SK-MEL-5 (cell line): Measurements from ENCODE around the gene CRYGN. TPM values are rescaled to one million over a fixed set of nuclear protein-coding genes. Genes with fewer than 3 reads are reported as not detected.

ENCODE experiments used
- DNase-seq: peaks from one replicate; pipeline ENCODE4 v3.0.0-alpha.2; 2016; ENCODE audit warnings: low read depth, low spot score
- in situ Hi-C: cut with HindIII; loops from 2 replicates; pipeline ENCODE4 v1.10.0; 2016; ENCODE audit warnings: low sequenced_read_pairs, high pct_unique_total_duplicates, low pct_unique_long_range_greater_than_20kb
- small RNA-seq, 2 experiments: library from RNA; depleted of rRNA; stranded (forward); fragments of <200 nt; gene quantifications; one replicate each; pipeline ENCODE3, GENCODE V24; 2014
- total RNA-seq: library from RNA; depleted of rRNA; stranded (reverse); fragments of >200 nt; shearing (Covaris generic); gene quantifications from 2 replicates; pipeline ENCODE4 v1.2.3, GENCODE V29; 2014; rRNA removed

CRYGN gene
- total RNA-seq, 1 experiment from 2014 or later = not detected

DNA sequence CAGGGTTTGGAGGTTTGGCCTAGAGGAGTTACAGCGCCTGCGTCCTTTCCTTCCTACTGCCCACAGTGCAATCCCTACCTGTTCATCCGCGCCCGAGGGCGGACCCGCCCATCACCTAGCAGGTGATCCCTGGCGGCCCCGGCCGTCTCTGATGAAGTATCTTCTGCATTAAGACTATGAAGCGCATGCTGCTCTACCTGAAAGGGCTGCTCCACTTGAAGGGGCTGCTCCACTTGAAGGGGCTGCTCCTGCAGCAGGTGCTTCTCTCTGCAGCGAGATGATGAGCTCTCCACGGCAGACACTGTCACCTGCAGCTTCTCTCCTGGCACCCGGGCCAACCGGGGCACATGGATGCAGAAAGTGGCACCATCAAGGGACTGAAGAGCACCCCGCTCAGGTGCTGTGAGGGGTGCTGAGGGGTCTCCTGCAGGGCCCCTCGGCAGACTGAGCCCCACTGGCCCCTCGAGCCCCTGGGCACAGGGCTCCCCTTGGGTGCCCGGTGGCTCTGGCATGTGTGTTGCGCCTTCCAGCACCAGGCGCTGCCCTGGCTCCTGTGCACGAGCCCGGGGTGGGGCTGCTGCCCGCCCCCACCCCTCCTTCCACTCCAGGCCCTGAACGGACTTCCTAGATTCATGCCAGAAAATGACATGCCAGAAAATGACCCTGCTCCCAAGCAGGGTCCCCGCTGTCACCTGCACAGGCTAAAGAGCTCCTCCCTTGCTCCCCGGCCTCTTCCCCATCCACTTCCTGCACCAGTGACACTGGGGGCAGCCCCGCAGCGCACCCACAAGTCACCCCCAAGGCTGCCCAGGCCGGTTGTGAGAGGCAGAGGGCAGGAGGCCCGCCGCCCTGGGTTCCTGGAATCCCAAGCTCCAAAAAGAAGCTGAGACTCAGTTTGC is 59.5 kb downstream of the CRYGN start:
- no peak for DNase-seq
- in situ Hi-C loops = no loop called here

DNA sequence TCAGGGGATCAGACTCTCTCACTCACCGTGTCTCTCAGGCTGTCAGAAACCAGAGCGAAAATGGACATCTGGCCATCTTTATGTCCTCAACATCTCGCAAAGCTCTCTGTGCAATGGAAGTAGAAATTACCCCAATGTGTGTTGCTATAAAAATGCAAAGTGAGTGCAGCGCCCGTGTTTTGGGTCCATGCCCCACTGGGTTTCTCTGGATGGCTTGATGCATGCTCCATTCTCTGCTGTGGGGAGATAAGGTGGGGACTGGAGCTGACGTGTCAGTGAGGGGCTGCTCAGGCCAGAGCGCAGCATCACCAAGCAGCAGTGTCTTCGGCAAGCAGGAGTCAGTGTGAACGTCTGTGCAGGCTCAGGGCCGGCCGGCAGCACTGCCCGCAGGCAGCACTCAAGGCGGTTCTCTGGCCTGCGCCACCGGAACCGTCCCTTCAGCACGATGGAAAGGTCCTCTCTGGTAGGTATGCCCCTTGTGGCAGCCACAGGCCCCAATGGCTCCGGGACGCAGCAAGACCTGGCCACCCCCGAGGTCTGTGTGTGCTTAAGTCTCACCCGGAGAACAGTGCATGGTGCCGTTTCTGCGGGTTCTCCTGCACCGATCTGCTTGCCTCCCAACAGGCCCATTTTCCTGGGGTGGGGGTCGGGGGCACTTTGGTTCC is 60.3 kb downstream of the CRYGN start:
- in situ Hi-C loops = no loop called here
- DNase-seq = no peak

DNA sequence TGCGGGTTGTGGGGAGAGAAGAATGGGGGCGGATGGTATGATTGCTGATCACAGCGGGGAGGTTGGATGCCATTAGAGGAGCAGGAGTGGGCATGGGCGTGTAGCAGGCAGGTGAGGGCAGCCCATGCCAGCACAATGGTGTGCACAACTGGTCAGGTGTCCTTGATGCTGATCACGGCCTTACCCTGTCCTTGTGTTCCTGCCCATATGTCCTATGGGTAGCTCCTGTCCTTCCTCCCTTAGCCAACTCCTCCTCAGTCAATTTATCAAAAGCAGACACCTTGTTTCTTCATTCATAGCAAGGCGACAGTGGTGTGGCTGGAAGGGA is 60.8 kb downstream of the CRYGN start:
- no peak for DNase-seq
- in situ Hi-C loops = no loop called here

Small RNA genes lying within 50 kb of the gene (small RNA-seq; reads per million reads assigned to genes)
- gene MIR3907 (0 reads per million in 2 experiments), gene RN7SL76P (0 reads per million in 2 experiments)

Other genes with a start within 250 kb of the CRYGN start
- not detected in 2 replicates for gene H2BK1, start 229.7 kb downstream of the CRYGN start, total RNA-seq
- 93.5 and 94.6 TPM in 2 replicates for gene ABCF2, start 212.9 kb downstream of the CRYGN start, total RNA-seq
- gene CHPF2, start 207.7 kb downstream of the CRYGN start, total RNA-seq = 44.0 and 45.7 TPM in 2 replicates
- gene SMARCD3, start 191.4 kb downstream of the CRYGN start, total RNA-seq = 22.9 and 24.3 TPM in 2 replicates
- gene NUB1, start 98.3 kb downstream of the CRYGN start, total RNA-seq = 73.4 and 80.6 TPM in 2 replicates
- not detected in 2 replicates for gene WDR86, start 30.1 kb downstream of the CRYGN start, total RNA-seq
- gene RHEB, start 79.8 kb upstream of the CRYGN start, total RNA-seq = 225 and 237 TPM in 2 replicates